Activated CD4-positive, alpha-beta memory T cell treated with anti-CD3 and anti-CD28 coated beads, Interleukin-2, amount 10 ng/mL, durations not matched to agents 7 days and 5 days (primary cell): ENCODE measurements around the gene MCTP2. TPM values are rescaled to one million over a fixed set of nuclear protein-coding genes. Genes with fewer than 3 reads are reported as not detected.

Experiments used
- CTCF ChIA-PET: fragments of 350-600 bp; sonication (Branson Sonifier 250); formaldehyde crosslinking; loops from one replicate; lab custom pipeline; 2021; ENCODE audit warnings: antibody characterized with exemption, inconsistent platforms; lab: Charles Lee
- POLR2A ChIA-PET: fragments of 350-600 bp; sonication (Branson Sonifier 250); formaldehyde crosslinking; loops from one replicate; lab custom pipeline; 2021; ENCODE audit warnings: antibody characterized with exemption; lab: Charles Lee
- DNase-seq: peaks from one replicate; pipeline ENCODE4 v3.0.0-alpha.2; 2020
- H3K27ac Mint-ChIP-seq: one replicate; pipeline ENCODE4 v1.8.0; 2021; ENCODE audit warnings: mild to moderate bottlenecking, mixed read lengths
- H3K27me3 Mint-ChIP-seq: one replicate; pipeline ENCODE4 v1.8.0; 2021; ENCODE audit warnings: mixed read lengths
- H3K36me3 Mint-ChIP-seq: one replicate; pipeline ENCODE4 v1.8.0; 2021; ENCODE audit warnings: low read depth, mixed read lengths
- H3K4me1 Mint-ChIP-seq: one replicate; pipeline ENCODE4 v1.8.0; 2021; ENCODE audit warnings: mixed read lengths
- H3K4me3 Mint-ChIP-seq: one replicate; pipeline ENCODE4 v1.8.0; 2021; ENCODE audit warnings: mild to moderate bottlenecking, mixed read lengths
- H3K9me3 Mint-ChIP-seq: one replicate; pipeline ENCODE4 v1.8.0; 2021; ENCODE audit warnings: mixed read lengths
- total RNA-seq, 2 experiments: library from RNA; stranded (reverse); gene quantifications; one replicate each; pipeline ENCODE4 v1.2.3, GENCODE V29; 2021

The MCTP2 gene
- total RNA-seq, 2 experiments from 2014 or later: 46.7 to 48.7 TPM

DNA sequence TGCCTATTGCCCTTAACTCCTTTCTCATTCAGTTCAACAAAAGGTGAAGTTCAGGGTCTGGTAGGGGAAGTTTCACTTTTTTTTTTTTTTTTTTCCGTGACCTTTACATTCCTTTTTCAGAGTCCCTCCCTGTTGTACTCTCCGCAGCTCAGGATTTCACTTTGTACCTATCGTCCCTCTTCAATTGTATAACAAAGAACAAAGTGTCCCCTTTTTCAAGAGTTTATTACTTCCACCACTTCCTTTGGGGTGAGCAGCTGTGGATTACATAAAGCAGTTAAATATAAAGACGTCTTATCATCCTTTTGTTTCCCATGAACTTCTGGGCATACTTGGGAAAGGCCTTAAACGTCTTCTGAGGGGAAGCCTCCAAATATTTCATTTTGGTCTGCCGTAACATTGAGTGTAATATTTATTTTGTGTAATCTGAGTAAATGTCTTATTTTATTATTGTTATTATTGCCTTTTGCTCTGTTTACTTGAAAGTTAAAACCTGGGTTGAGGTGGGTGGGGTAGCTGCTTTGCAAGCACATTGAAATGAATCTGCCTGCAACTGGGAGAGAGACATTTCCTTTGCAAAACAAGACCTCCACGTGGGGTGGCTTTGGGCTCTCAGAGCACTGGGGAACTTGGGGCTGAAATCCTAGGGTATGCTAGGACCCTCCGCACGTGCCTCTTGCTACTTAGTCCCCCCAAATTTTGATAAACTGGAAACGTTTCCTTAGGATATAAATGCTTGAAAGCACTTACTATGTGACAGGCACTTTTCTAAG, 169.4 kb downstream of the MCTP2 start:
- DNase-seq: no peak
- Mint-ChIP-seq H3K4me1 (no peaks in the 10 kb centered on the region), H3K9me3 (no peaks in the 10 kb centered on the region), H3K4me3 (no peak overlapping the region), H3K27ac (no peak overlapping the region), H3K27me3 (no peaks in the 10 kb centered on the region), H3K36me3 (peaks cover 18% of the 10 kb centered on the region)
- ChIA-PET CTCF (no interaction called here), POLR2A (no interaction called here)

DNA sequence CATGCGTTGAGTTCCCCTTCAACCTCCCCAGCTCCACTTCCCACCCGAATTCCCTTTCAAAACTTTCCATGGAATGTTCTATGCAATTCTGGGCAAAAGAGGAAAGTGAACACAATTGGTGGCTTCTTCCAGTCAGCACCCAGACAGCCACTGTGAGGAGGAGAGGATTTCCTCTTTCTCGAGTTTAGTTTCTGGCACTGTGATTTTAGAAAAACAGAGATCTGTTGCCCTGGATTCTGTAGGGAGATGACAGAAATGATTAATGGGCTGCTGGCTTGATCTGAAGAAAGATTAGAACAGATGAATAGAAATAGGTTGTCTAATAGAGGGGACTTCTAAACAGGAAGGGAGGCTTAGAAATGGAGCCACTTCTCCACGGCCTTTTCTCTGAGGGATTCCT, 172.0 kb downstream of the MCTP2 start:
- no peaks in the 10 kb centered on the region for H3K4me1 Mint-ChIP-seq
- H3K36me3 Mint-ChIP-seq: peaks cover 18% of the 10 kb centered on the region
- H3K9me3 Mint-ChIP-seq: no peaks in the 10 kb centered on the region
- H3K27me3 Mint-ChIP-seq: no peaks in the 10 kb centered on the region
- ChIA-PET CTCF (interaction anchor here (0.6 kb wide), 1 partner anchor 84 kb away, joined by 3 read pairs; no protein-coding TSS in a partner anchor), POLR2A (no interaction called here)
- no peak overlapping the region for H3K4me3 Mint-ChIP-seq
- no peak for DNase-seq
- no peak overlapping the region for H3K27ac Mint-ChIP-seq

DNA sequence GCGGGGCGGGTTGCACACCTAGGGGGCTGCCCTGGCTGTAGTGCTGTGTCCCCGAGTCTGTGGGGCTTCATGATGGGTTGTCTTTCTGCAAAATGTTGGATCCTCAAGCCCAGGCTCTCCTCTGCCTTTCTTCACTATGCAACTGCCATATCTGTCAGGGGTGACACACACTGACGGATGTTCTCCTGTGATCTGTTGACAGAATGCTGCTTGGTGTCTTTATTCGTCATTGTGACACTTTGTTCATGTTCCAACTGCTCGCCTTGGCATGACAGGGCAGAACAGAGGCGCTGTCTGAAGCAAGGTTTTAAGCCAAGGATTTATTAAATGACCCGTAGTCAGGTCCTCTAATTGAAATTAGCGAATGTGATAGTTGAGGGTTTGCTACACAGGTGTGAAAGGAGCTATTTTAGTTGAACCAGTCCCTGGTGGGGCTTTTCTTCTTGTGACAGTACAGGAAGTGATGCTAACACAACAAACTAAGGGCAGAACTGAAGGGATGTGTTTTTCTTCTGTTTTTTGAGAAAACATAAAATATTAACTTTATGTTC, 173.4 kb downstream of the MCTP2 start:
- Mint-ChIP-seq H3K27me3 (no peaks in the 10 kb centered on the region), H3K27ac (no peak overlapping the region), H3K4me1 (no peaks in the 10 kb centered on the region), H3K36me3 (peaks cover 18% of the 10 kb centered on the region), H3K9me3 (no peaks in the 10 kb centered on the region), H3K4me3 (no peak overlapping the region)
- CTCF ChIA-PET: no interaction called here
- POLR2A ChIA-PET: no interaction called here
- no peak for DNase-seq

DNA sequence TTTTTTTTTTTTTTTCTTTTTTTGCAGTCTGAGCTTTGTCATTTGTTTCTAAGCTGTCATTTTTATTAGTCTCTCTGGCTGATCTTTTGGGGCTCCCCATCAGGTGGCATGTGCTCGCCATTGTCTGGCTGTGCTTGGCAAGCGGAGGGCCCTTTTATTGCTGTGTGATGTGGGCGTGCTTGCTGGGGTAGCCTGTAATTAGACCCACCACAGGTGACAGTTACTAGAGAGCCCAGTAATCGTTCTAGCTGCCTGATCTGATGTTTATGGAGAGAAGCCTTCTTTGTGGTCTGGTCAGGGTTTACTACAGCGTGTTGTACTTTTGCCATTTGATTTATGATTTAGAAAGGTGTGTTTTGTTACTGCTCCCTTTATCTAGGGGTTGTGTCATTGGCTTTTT, 179.9 kb downstream of the MCTP2 start:
- H3K9me3 Mint-ChIP-seq: no peaks in the 10 kb centered on the region
- ChIA-PET CTCF (interaction anchor here (0.6 kb wide), 1 partner anchor 23 kb away, joined by 4 read pairs; no protein-coding TSS in a partner anchor), POLR2A (no interaction called here)
- no peak overlapping the region for H3K27ac Mint-ChIP-seq
- H3K4me3 Mint-ChIP-seq: no peak overlapping the region
- H3K36me3 Mint-ChIP-seq: no peaks in the 10 kb centered on the region
- no peaks in the 10 kb centered on the region for H3K27me3 Mint-ChIP-seq
- H3K4me1 Mint-ChIP-seq: no peaks in the 10 kb centered on the region
- DNase-seq: no peak

DNA sequence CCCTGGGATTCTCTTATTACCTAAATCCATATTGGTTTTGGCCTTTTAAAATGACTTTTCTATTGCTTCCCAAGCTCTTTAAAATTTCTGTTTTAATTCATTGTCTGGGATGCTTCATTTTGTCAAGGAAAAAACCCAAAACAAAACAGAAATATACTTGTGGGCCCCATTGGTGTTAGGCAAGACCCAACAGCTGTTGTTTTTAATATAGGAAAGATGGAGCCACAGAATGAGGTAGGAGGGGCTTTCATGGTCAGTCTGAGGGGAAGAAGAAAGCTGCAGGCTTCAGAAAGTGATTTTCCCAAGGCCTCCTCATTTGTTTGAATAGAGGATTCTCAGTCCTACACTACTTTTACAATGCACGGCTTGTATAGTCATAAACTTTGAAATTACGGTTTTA, 180.5 kb downstream of the MCTP2 start:
- no peak for DNase-seq
- CTCF ChIA-PET: no interaction called here
- Mint-ChIP-seq H3K27me3 (no peaks in the 10 kb centered on the region), H3K9me3 (no peaks in the 10 kb centered on the region), H3K4me3 (no peak overlapping the region), H3K4me1 (no peaks in the 10 kb centered on the region), H3K36me3 (no peaks in the 10 kb centered on the region), H3K27ac (no peak overlapping the region)
- POLR2A ChIA-PET: no interaction called here

DNA sequence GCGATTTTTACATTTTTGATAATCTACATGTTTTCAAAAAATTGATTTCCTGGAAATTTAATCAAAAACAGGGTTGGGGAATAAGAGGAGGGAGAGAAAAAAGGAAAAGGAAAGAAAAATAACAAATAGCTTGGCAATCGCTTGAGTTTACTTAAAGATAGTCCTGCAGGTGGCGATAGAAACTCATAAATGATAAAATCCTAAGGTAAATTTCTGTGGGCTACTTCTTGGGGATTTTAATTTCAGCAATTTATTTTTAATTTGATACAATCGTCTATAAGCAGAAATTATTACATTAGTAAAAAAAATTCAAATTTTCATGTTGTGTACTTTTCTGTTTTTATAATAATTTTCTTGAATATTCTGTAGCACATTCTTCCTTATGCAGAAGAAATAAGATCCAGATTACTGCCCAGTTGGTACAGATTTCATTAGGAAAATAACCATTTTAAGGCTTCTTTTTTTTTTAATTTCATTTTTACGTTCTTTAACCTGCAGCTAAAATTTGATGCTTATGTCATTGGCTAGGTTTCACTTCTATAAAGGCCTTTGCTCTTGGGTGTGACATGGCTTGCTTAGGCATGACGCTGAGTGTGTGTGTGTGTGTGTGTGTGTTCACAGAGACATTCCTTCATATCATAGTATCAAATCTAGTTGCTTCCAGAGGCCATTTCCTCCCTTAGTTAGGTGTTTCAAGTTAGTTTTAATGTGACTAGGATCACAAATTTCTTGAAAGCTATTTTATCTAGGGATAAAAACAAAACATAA, 181.8 kb downstream of the MCTP2 start:
- Mint-ChIP-seq H3K9me3 (no peaks in the 10 kb centered on the region), H3K4me1 (no peaks in the 10 kb centered on the region), H3K27me3 (no peaks in the 10 kb centered on the region), H3K27ac (no peak overlapping the region), H3K36me3 (no peaks in the 10 kb centered on the region), H3K4me3 (no peak overlapping the region)
- ChIA-PET POLR2A (no interaction called here), CTCF (interaction anchor here (0.6 to 2.3 kb wide), 6 partner anchors 14 to 717 kb away, joined by 3 to 8 read pairs (median 4); no protein-coding TSS in a partner anchor)
- DNase-seq: no peak

DNA sequence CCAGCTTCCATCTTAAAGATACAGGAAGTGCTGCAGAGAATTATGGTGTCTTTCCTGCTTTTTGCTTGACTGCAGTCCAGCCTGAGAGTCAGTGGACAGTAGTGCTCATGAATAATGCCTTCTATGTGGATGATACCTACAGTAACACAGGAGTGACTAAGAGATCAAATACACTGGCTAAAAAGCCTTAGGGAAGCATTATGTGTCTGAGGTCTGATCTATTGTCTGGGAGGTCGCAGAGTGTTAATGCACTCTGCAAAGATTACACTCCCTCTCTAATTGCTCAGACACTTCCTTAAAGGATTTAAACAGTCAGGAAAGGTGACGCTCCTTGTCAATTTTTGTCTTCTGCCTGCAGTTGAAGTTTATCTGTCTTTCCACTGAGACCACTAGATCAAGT, 183.6 kb downstream of the MCTP2 start:
- no peak for DNase-seq
- no peaks in the 10 kb centered on the region for H3K27me3 Mint-ChIP-seq
- no peaks in the 10 kb centered on the region for H3K36me3 Mint-ChIP-seq
- H3K4me1 Mint-ChIP-seq: no peaks in the 10 kb centered on the region
- no peak overlapping the region for H3K4me3 Mint-ChIP-seq
- no peaks in the 10 kb centered on the region for H3K9me3 Mint-ChIP-seq
- CTCF ChIA-PET: interaction anchor here (1.0 to 2.3 kb wide), 3 partner anchors 90 to 250 kb away, joined by 3 to 8 read pairs (median 3); no protein-coding TSS in a partner anchor
- POLR2A ChIA-PET: no interaction called here
- H3K27ac Mint-ChIP-seq: no peak overlapping the region

DNA sequence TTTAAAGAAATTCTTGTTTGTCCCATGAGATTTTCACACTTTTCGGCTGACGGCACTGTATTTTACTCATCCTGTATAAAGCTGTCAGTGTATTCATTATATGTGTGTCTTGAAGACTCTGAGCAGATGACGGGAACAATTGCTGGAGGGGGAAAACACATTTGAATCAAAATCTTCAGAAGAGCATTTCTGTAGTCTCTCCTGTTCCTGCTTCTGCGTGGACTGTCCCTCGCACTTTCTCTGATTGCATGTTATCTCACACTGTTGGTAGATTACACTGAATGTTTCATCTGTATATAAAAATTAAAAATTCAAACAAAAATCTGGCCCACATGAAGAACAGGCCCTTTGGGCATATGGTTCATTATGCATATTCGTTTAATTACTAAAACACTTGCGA, 184.9 kb downstream of the MCTP2 start:
- ChIA-PET CTCF (no interaction called here), POLR2A (no interaction called here)
- no peak overlapping the region for H3K27ac Mint-ChIP-seq

DNA sequence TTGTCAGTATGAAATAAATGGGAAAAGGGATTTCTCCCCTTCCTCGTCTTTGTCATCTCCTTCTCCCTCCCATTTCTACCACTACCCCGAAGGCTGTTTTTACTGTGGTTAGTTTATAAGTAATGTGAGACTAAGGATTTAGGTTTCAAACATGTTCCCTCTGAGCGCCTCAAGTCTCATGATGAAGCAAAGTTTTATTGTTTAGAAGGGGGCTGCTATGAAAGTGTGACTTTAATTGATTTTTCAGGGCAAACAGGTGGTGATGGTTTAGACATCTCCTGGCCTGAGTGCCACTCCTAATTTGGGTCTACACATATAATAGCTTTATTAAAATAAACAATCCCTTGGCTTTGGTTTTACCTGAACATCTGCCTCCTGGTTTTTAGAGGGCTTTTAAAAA, 185.5 kb downstream of the MCTP2 start:
- ChIA-PET CTCF (no interaction called here), POLR2A (no interaction called here)
- DNase-seq: no peak
- H3K4me3 Mint-ChIP-seq: no peak overlapping the region
- no peak overlapping the region for H3K27ac Mint-ChIP-seq
- H3K36me3 Mint-ChIP-seq: peaks cover 3% of the 10 kb centered on the region
- no peaks in the 10 kb centered on the region for H3K4me1 Mint-ChIP-seq
- no peaks in the 10 kb centered on the region for H3K9me3 Mint-ChIP-seq
- H3K27me3 Mint-ChIP-seq: no peaks in the 10 kb centered on the region

More for the DNA sequence above, 184.9 kb downstream of the MCTP2 start:
- H3K4me3 Mint-ChIP-seq: no peak overlapping the region
- peaks cover 3% of the 10 kb centered on the region for H3K36me3 Mint-ChIP-seq
- no peaks in the 10 kb centered on the region for H3K9me3 Mint-ChIP-seq
- H3K4me1 Mint-ChIP-seq: no peaks in the 10 kb centered on the region
- DNase-seq: no peak
- no peaks in the 10 kb centered on the region for H3K27me3 Mint-ChIP-seq

DNA sequence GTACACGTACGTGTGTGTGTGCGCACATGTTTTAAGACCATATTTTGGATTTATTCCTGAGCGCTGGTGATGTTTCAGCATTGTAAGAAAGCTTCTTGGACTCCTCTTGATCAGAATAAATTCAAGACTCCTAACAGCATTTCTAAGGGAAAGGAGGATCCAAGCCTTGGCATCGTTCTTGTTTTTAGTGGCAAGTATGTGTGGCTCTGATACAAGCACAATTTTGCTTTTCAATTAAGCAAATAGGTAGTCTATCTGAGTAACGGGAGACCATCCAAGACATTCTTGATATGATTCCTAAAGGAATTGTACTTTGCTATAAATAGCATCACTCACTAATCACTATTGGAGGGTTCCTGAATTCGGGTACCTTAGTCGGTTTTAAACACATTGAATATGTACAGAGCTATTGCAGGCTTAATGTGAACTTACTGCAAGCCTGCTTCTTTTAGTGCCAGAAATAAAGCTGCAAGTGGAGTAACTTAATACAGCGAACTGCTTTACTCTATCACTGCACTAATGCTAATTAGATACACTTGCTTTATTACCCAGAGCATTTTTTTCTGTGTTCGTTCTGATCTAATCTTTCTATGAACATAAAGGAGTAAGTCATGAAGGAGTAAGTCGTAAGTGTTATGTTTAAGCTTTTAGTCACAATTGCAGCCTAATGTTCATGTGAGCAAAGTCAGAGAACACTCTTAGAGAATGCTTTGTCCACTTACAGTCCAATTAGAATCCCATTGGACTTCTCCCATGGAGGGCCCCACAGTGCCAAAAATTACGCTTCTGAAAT, 186.3 kb downstream of the MCTP2 start:
- no peak for DNase-seq
- Mint-ChIP-seq H3K4me3 (no peak overlapping the region), H3K9me3 (no peaks in the 10 kb centered on the region), H3K4me1 (no peaks in the 10 kb centered on the region), H3K36me3 (peaks cover 5% of the 10 kb centered on the region), H3K27ac (no peak overlapping the region), H3K27me3 (no peaks in the 10 kb centered on the region)
- ChIA-PET CTCF (no interaction called here), POLR2A (no interaction called here)

DNA sequence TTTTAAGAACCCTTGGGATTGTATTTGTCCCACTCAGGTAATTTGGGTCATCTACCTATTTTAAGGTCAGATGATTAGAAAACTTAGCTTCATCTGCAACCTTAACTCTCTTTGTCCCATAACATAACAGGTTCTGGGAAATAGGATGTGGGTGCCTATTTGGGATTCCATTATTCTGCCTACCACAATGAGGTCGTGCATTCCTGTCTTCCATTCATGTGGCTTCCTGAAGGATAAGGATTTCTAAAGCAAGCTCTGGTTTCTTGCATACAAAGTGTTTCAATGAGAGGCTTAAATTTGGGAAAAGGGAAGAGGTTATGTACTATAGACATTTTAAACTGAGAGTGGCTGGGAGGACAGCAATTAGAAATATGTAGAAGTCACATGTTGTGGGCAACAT, 190.3 kb downstream of the MCTP2 start:
- ChIA-PET CTCF (no interaction called here), POLR2A (no interaction called here)
- H3K27ac Mint-ChIP-seq: no peak overlapping the region
- H3K27me3 Mint-ChIP-seq: no peaks in the 10 kb centered on the region
- no peak for DNase-seq
- no peaks in the 10 kb centered on the region for H3K4me1 Mint-ChIP-seq
- H3K36me3 Mint-ChIP-seq: peaks cover 9% of the 10 kb centered on the region
- no peaks in the 10 kb centered on the region for H3K9me3 Mint-ChIP-seq
- H3K4me3 Mint-ChIP-seq: no peak overlapping the region

DNA sequence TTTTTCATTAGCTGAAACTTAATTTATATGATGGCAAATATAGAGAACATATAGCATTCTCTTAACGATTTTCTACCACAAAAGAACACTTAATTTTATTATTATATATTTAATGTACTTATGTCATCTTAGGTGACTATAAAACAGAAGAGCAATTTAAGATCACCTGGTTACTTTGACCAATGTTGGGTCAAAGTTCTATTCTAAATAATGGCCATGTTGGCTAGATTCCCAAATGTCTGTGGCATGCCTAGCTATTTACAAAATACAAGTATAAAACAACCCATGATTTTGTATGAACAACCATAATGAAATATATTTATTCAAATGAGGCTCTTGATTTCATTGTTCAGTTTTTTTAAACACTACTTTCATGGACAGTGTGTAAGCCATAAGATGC, 200.9 kb downstream of the MCTP2 start:
- H3K4me3 Mint-ChIP-seq: no peak overlapping the region
- no peaks in the 10 kb centered on the region for H3K27me3 Mint-ChIP-seq
- H3K9me3 Mint-ChIP-seq: peaks cover 3% of the 10 kb centered on the region
- no peak for DNase-seq
- ChIA-PET CTCF (no interaction called here), POLR2A (no interaction called here)
- peaks cover 9% of the 10 kb centered on the region for H3K36me3 Mint-ChIP-seq
- peaks cover 2% of the 10 kb centered on the region for H3K4me1 Mint-ChIP-seq
- H3K27ac Mint-ChIP-seq: no peak overlapping the region

DNA sequence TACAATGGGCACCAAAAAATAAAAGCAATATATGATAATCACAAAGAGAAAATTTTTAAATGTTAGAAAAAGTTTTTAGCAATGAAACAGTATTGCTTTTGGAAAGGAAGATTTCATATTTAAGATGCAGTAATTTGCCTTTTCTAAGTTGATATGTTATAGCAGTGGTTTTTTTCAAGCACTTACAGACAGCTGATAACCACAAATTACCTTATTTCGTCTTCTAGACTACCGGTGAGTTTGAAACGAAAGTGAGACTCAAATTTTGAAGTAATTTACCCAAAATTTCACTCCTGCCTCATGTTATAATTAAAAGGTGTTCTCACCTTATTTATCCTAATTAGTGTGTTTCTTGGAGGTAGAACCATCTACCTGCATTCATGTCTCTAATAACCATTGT, 207.8 kb downstream of the MCTP2 start:
- peaks cover 4% of the 10 kb centered on the region for H3K36me3 Mint-ChIP-seq
- no peaks in the 10 kb centered on the region for H3K9me3 Mint-ChIP-seq
- no peaks in the 10 kb centered on the region for H3K27me3 Mint-ChIP-seq
- no peak overlapping the region for H3K4me3 Mint-ChIP-seq
- DNase-seq: no peak
- POLR2A ChIA-PET: no interaction called here
- CTCF ChIA-PET: no interaction called here
- no peak overlapping the region for H3K27ac Mint-ChIP-seq
- no peaks in the 10 kb centered on the region for H3K4me1 Mint-ChIP-seq
